ENCODE measurements around the gene RPS14.

RPS14 gene

GRCh38 chr5:150413176-150413901 lies 36.2 kb downstream of the RPS14 start:
- DNase-seq (ENCODE audit: low read depth) = no peak

GRCh38 chr5:150412319-150413175 lies 37.0 kb downstream of the RPS14 start, which contains the start of gene CD74:
TSS of gene CD74 (minus strand) at chr5:150412910. CDS start at chr5:150412749, 161 bp downstream.
- peak; percentile 84 for DNase-seq (ENCODE audit: low read depth)

- DNase-seq (ENCODE audit: low read depth) = peak; percentile 41
Measured at GRCh38 chr5:150411245-150411979, 38.1 kb downstream of the RPS14 start.

- DNase-seq (ENCODE audit: low read depth) = no peak
Measured at GRCh38 chr5:150410524-150411244, 38.9 kb downstream of the RPS14 start.

- no peak for DNase-seq (ENCODE audit: low read depth)
Measured at GRCh38 chr5:150409638-150410523, 39.7 kb downstream of the RPS14 start.

GRCh38 chr5:150408231-150408943 lies 41.2 kb downstream of the RPS14 start:
- no peak for DNase-seq (ENCODE audit: low read depth)

- DNase-seq (ENCODE audit: low read depth) = no peak
Measured at GRCh38 chr5:150407096-150407720, 42.3 kb downstream of the RPS14 start.

GRCh38 chr5:150406723-150407095 lies 42.8 kb downstream of the RPS14 start:
- no peak for DNase-seq (ENCODE audit: low read depth)

- no peak for DNase-seq (ENCODE audit: low read depth)
Measured at GRCh38 chr5:150406103-150406722, 43.3 kb downstream of the RPS14 start.

- DNase-seq (ENCODE audit: low read depth) = no peak
Measured at GRCh38 chr5:150404941-150405816, 44.4 kb downstream of the RPS14 start.

GRCh38 chr5:150404535-150404934 lies 45.0 kb downstream of the RPS14 start:
- DNase-seq (ENCODE audit: low read depth) = no peak

GRCh38 chr5:150404121-150404520 lies 45.4 kb downstream of the RPS14 start:
- no peak for DNase-seq (ENCODE audit: low read depth)

- DNase-seq (ENCODE audit: low read depth) = no peak
Measured at GRCh38 chr5:150402901-150403342, 46.6 kb downstream of the RPS14 start.

- no peak for DNase-seq (ENCODE audit: low read depth)
Measured at GRCh38 chr5:150402229-150402773, 47.2 kb downstream of the RPS14 start.

- no peak for DNase-seq (ENCODE audit: low read depth)
Measured at GRCh38 chr5:150401376-150402228, 47.9 kb downstream of the RPS14 start.

GRCh38 chr5:150401076-150401375 lies 48.5 kb downstream of the RPS14 start:
- DNase-seq (ENCODE audit: low read depth) = no peak

Data from stimulated activated CD8-positive, alpha-beta memory T cell treated with anti-CD3 and anti-CD28 coated beads, Interleukin-12 subunit alpha, Interleukin-12 subunit beta, amount 100 ng/mL, for 4 hours (primary cell).